ENCODE measurements around the gene GPR101.

GPR101 gene, protein sequence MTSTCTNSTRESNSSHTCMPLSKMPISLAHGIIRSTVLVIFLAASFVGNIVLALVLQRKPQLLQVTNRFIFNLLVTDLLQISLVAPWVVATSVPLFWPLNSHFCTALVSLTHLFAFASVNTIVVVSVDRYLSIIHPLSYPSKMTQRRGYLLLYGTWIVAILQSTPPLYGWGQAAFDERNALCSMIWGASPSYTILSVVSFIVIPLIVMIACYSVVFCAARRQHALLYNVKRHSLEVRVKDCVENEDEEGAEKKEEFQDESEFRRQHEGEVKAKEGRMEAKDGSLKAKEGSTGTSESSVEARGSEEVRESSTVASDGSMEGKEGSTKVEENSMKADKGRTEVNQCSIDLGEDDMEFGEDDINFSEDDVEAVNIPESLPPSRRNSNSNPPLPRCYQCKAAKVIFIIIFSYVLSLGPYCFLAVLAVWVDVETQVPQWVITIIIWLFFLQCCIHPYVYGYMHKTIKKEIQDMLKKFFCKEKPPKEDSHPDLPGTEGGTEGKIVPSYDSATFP

DNA sequence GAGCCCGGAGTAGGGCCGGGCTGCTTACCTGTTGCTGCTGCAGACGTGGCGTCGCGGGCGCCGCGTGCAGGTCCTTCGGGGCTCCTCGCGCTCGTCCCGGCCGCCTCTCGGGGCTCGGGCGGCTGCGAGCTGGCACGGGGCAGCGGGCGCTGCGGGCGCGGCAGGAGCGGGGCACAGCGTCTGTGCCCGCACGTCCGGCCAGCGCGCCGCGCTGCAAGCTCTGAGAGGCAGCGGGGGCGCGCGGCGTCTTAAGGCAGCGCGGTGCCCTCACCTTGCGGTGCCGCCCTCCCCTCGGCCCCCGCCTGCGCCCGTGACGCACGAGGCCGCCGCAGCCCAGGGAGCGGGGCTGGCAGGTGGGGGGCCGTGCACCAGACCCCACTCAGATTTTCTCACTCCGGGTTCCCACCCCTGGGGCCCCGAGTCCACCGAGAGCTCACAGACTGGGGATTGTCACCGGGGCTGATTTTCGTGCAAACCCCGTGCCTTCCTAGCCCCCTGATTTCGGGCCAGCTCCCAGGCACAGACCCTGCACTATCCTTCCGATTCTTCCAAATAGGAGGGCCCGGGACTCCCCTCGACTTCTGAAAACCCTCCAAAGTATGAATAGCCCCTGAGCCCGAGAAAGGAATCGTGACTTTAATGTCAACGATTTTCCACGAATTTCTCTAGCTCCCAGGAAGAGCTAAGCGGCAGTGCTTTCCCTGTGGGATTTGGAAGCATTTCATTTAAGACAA lies at the start of gene GPR101:
TSS of gene GPR101 (minus strand) at position 222 of the 734 bp plus-strand sequence. CDS start 2,321 bp downstream, outside the sequence.
- no peak for DNase-seq

DNA sequence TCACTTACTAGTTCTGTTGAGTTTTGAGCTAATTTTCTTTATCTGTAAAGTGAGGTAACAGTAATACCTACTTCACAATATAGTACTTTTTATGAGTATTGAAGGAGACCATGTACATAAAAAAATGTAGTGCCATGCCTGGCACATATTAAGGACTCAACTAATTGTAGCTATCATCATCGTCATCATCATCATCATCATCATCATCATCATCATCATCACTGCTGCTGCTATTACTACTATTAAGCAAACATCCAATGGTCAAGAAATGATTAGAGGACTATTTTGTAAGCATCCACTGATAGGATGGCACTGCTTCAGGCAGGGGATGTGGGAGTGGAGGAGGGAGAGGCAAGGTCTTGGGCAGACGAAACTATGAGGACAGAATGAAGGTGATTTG lies 47.4 kb upstream of the GPR101 start:
- DNase-seq: no peak

DNA sequence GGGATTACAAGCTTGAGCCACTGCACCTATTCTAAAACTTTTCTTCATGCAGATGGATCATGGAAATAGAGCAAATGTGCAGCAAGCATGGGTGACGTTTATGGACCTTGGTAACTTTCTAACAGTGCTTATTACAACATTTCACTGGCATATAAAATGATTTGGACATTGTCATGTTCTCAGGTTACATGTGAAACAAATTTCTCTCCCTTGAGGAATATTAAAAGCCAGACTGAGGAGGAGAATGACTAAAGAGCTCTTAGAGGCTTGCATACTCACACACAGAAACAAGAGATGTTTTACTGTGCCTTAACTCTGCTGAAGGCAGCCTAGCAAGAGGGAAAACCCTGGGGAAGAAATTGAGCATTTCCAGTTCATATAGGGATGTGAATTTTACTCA lies 38.6 kb upstream of the GPR101 start:
- DNase-seq: no peak

DNA sequence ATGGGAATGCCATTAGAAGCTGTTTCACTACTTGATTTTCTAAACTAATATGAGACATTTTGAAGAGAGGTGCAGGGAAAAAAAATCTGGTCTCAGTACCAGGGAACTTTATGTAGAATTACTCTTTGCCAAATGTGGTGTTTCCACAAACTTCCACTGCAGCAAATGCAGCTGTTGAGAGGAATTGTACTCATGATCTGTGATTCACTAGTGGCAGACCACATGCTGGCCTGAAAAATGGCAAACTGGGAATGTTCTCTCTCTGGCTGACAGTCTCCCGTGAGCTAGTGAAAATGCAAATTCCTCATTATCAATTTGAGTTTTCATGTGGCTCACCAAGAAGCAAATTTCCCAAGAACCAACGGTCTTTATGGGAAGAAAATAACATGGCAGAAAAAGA lies 37.8 kb upstream of the GPR101 start:
- no peak for DNase-seq

DNA sequence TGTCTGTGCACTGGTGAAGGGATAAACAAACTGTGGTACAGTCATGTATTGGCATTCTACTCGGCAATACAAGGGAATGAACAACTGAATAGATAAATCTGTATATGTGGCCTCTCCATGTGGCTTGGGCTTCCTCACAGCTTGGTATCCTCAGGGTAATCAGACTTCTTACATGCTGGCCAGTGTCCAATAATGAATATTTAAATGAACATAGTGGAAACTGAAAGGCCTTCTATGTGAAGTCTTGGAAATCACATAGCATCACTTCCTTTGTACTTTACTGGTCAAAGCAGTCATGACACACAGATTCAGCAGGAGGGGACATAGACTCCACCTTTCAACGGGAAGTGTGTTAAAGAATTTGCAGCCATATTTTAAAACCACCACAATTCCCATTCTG lies 33.4 kb upstream of the GPR101 start:
- DNase-seq: no peak

DNA sequence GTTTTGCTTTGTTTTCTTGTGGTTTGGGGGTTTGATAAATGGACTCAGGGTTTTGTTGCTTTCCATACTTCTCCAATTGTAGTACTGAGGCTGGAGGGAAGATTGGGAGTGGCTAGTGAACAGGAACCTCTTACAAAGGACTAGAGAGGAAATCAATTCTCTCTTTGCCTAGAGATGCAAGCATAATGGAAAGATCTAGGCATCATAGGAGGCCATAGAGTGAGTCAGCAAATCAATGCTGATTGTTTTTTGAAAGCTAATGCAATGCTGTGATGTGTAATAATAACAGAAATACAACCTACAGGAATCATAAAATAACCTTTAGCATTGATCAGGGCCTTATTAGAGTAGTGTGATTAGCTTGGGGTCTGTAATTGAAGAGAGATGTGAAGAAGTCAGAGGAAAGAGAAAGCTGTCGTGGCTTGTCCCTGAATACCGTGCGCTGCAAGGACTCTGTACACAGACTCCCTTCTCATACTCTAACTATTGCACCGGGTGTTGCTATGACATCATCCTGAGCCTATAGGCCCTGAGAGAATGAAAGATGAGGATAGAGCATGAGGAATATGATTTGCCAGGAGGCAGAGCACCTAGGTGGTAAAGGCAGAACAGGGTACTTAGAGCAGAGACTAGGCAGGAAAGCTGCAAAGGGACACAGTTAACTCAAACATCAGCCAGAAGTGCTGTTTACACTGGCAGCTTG lies 29.3 kb upstream of the GPR101 start:
- no peak for DNase-seq

DNA sequence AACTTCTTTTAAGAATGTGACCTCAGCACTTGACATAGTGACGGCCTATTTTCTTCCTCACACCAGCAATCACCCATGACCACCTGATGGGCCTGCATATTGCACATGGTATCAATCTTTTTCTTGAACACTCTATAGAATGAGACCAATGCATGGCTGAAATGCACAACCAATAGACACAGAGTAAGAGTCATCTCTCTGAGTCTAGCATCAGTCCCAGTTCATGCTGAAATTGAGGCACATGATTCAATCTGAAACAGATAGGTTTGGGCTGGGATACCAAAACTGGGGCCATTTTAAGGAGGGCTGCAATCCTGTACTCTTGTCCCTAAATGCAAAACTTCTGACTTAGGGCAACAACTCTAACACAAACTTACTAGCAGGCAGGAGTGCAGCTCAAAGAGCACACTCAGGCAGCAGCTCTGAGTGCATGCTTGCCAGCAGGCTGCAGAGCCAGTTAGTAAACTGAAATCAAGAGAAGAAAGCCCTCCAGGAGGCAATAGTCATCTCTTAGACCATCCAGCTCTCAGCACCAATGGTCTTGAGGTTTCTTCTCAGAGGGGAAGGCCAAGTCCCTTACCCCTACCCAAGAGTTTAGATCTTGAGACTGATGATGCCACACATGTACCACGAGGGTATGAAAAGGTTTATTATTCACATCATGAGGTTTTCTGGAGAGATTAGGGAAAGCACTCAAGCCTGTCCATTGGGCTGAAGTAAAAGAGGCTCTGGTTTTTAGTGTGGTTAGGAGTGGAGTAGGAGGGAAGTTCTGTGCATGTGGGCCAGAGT lies 24.7 kb upstream of the GPR101 start:
- DNase-seq: no peak

DNA sequence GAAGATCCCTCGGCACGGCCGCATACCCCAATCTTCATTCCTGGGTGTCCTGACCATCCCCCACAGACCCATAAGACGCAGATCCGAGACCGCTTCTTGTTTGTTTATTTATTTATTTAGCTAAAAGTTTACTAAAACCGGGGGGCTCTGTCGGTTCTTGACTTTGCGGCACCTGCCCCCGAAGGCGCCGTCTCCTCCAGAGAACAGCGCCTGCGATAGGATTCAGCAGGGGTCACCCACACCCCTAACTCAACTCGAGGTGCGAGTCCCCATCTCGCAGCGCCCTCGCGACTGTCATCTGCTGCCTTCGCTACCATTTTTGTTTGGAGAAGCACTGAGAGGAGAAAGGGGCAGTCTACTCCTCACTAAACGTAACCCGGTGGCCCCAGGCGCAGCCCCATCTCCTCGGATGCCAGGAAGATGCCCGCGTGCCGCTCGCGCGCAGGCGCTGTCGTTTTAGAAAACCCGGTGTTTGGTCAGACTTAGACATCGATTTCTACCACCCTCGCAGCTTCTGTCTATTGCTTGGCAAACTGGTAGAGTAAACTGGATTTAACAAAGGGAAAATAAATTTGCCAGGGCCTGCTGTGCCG lies 18.9 kb upstream of the GPR101 start:
- DNase-seq: no peak

DNA sequence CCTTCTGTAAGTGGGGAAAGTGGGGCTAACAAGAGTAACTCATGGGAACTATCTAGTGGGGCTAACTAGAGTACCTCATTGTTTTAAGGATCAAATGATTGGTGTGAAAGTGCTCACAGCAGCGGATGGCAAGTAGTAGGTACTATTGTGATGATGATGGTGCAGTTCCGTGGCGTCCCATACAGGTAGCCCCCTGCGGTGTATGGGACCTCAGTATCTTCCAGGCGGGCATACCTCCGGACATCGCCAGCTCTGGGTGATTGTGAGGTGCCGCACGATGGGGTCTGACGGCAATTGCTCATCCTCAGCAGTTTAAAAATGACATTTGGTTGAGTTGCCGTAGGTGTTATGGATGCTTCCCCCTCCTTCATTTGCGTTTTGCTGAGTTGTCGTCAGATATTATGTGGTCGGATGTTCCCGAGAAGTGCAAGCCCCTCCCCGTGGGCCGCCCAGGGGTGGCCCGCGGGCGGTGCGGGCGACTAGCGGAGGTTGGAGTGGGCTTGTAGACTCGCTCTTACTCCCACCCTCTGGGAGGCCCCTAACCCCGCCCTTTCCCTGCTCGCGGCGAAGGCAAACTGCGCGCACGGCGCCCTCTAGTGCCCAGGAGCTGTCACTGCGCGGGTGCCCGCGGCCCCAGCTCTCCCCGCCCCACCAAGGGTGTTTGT lies 18.3 kb upstream of the GPR101 start:
- DNase-seq: peak; percentile 13

DNA sequence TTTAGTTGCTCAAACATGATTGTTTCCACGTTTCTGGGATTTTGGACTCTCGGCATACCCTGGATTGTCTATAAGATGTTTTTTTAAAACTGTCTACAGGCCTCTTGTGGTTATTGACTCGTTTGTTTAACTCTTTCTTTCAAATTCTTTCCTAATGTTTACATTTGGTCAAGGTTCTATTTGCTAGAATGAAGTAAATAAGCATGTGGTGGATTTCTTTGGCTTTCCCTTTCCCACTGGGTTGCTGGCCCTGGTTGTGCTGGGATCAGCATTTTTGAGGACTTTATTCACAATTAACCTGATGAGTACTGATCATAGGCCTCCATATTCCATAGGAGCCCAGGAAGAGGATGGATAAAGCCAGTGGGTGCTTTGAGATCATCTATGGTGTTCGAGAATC lies 11.1 kb upstream of the GPR101 start:
- no peak for DNase-seq

DNA sequence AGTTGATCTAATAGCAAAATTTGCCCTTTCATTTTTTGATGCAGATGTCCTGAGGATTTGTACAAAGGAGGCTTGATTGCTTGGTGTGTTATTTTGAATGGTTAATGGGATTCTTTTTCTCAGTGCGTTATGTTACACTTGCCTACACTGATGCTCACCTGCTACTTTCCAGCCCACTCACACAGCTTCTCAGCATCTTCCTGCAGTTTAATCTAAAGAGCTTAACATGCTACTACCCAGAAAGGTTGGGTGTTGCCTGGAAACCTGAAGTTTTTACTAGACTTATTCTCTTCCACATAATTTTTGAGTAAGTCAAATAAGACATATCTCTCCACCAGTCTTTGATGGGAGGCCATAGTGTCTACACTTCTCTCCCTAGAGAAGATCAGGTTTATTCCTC lies 9.9 kb upstream of the GPR101 start:
- no peak for DNase-seq

DNA sequence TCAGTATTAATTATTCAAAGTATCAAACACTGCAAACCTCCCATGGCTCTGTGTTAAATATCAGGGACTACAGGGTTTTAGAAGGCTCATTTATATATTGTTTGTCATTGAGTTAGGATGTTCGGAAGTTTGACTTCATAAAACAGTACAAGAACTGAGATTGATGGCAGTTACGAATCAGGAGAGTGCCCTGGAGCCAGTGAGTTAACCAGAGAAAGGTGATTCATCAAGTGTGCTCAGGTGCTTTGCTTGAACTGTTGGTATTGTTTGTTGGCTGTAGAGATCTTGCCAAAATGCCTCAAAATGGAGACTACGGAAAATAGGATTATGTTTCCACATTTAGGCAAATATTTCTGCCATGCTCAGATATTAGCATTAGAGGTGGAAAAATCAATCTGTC lies 7.5 kb upstream of the GPR101 start:
- no peak for DNase-seq

DNA sequence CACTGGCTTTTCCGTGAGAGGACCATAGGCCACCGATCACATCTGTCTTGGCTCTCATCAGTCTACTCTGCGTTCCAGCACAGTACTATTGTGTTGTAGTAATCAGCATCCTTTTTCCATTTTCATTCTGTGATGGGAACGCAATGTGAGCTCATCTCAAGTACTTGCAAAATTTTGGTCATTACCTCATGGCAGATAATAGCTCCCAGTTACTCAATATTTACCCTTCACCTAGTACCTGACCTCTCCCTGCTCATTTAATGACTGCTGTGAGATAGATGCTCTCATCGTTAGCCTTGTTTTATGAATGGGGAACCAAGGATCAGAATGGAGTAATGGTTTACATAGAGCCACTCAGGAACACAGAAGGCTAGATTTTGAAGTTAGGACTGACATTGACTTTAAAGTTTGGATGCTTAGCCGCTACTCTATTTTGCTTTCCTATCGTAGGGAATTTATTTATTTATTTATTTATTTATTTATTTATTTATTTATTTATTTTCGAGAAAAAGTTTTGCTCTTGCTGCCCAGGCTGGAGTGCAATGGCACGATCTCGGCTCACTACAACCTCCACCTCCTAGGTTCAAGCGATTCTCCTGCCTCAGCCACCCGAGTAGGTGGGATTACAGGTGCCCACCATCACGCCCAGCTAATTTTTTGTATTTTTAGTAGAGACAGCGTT lies 6.5 kb upstream of the GPR101 start:
- no peak for DNase-seq

DNA sequence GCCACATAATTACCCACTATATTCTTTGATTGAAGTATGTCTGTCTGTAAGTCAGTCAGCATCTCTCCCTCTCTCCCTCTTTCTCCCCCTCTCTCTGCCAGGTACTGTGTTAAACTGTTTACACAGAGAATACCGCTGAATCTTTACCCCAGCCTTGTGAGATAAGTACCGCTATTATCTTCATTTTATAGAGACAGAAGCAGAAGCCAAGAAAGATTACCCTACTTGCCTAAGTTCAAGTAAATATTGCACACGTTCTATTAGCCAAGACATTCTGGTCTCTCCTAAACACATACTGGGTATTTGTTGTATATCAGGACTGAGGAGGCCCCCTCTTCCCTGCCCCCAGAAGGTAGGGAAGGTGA lies 695 bp upstream of the GPR101 start:
- DNase-seq: no peak

DNA sequence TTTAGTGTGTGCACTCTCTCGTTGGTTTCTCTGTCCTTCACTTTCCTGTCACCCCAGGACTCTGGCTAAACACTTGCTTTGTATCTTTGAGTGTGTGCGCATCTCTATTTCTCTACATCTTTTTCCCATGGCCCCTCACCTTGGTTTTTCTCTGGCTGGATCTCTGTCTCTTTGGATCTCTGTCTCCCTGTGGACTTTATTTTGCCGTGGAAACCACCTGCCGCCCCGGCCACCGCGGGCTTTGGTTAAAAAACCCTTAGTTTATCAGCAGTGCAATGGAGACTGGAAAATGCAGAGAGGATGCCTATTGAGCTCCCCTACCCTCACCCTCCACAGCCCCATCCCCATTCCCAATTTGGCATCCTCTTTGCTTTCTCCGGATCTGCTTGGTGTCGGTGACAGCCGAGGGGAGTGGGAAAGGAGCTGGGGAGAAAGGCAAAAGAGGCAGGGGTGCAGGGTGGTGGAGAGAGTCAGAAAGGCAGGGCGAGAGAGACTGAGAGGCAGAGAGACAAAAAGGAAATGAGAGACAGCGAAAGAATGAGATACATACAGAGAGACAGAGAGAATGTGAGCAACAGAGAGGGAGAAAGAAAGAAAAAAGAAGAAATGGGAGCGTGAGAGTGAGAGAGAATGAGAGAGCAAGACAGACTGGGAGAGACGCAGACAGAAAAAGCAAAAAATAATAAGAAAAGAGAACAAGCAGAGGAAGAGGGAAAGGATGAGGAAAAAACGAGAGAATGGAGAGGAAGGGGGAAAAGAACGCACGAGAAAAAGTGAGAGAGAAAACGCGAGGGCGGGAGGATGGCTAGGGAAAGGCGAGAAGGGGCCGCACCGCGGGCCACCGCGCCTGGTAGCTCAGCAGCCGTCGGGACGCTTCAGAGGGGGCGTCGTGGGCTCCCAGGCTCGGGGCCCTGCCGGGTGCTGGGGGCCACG lies 688 bp downstream of the GPR101 start:
- no peak for DNase-seq

DNA sequence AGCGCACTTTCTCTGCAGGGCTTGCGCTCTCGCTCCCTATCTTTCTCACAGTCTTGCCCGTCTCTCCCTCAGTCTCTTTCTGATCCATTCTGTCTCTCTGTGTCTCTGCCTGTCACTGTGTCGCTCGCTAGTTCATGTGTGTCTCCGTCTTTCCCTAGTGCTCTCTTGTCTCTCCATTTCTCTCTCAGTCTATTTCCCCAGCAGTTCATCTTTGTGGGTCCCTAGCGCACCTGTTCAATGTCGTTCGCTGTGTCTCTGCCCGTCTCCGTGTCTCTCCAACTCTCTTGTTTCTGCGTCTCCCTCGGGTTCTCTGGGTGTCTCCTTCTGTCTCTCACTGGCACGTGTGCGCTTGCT lies 1.5 kb downstream of the GPR101 start:
- no peak for DNase-seq

DNA sequence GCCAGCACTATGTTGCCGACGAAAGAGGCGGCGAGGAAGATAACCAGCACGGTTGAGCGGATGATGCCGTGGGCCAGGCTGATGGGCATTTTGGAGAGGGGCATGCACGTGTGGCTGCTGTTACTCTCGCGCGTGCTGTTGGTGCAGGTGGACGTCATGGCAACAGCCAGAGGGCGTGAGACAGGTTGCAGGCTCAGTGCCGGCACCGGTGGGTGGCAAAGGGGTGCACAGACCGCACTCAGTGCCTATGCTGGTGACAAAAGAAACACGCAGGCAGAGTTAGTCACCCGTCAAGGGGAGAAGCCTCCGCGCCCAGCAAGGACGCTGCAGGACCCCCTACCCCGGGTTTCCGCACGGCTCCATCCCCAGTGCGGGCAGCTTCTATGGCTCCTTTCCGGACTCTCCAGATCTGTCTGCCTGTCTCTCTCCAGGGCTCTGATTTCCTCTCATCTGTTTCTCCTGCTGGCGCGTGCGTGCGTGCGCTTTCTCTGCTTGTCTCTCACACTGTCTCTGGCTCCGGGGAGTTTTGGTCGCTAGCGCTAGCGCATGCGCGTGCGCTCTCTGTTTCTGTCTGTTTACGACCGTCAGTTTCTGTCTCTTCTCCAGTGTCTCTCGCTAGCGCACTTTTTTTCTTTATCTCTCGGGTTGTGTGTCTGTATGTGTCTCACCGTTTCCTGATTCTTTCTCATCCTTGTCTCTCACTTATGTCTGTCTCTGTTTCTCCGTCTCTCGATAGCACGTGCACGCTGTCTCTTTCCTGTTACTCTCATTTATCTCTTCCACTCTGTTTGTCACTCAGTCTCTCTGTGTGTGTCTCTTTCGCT lies 2.1 kb downstream of the GPR101 start:
- no peak for DNase-seq

DNA sequence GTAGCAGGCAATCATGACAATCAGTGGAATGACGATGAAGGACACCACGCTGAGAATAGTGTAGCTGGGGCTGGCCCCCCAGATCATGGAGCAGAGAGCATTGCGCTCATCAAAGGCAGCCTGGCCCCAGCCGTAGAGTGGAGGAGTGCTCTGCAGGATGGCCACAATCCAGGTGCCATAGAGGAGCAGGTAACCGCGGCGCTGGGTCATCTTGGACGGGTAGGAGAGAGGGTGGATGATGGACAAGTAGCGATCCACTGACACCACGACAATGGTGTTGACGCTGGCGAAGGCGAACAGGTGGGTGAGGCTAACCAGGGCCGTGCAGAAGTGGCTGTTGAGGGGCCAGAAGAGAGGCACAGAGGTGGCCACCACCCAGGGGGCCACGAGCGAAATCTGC lies 2.8 kb downstream of the GPR101 start:
- no peak for DNase-seq

DNA sequence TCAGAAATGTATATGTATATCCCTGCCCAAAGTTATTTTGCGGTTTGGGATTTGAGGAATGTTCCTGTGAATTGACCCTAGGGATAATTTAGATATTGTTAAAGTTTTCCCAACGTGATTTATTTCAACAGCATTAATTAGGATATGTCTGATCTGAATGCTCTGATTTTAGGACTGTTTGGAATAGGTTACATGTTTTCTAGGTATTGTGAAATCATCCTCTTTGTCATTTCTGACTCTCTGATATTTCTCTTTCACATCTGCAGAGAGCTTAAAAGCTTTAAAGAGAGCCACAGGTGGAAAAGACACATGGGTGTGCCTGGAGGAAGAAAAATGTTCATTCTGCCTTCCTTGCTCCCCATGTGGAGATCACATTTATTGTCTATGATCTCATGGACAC lies 5.1 kb downstream of the GPR101 start:
- no peak for DNase-seq
